Natural killer cell (primary cell): ENCODE measurements around the gene RNF2. TPM values are rescaled to one million over a fixed set of nuclear protein-coding genes. Genes with fewer than 3 reads are reported as not detected.

Experiments used
- ATAC-seq, 3 donors: fragments of 150-1000 bp in 2 of 3; fragments of 200-7000 bp in 1 of 3; cut with Tn5 transposase; 1 replicate in 1 of 3; 2 replicates in 2 of 3; pipeline ENCODE4 v1.10.0; 2021; ENCODE audit warnings: mild to moderate bottlenecking in 2 of 3, moderate library complexity in 2 of 3
- DNase-seq, 2 donors: peaks; one replicate each; pipeline versions ENCODE4 v3.0.0 to v3.0.0-alpha.2; 2013 to 2021; ENCODE audit warnings: mixed read lengths in 1 of 2
- H3K27ac ChIP-seq: one replicate; pipeline ENCODE4 v1.5.1; 2013; ENCODE audit warnings: mild to moderate bottlenecking, low read length
- H3K27me3 ChIP-seq: one replicate; pipeline ENCODE4 v1.6.1; 2013; ENCODE audit warnings: low read length; ENCODE audit not compliant: control insufficient read depth, insufficient read depth
- H3K36me3 ChIP-seq: one replicate; pipeline ENCODE4 v1.6.1; 2013; ENCODE audit warnings: low read length; ENCODE audit not compliant: control insufficient read depth, insufficient read depth
- H3K4me1 ChIP-seq: one replicate; pipeline ENCODE4 v1.6.1; 2013; ENCODE audit warnings: low read length; ENCODE audit not compliant: control insufficient read depth, insufficient read depth
- H3K4me3 ChIP-seq: one replicate; pipeline ENCODE4 v1.5.1; 2013; ENCODE audit warnings: low read length
- H3K9me3 ChIP-seq: one replicate; pipeline ENCODE4 v1.6.1; 2013; ENCODE audit warnings: low read length; ENCODE audit not compliant: control insufficient read depth, insufficient read depth
- H3K27ac Mint-ChIP-seq, 2 donors: one replicate each; pipeline ENCODE4 v1.8.0; 2022; ENCODE audit warnings: mild to moderate bottlenecking in 2 of 2, mixed read lengths in 2 of 2, moderate library complexity in 1 of 2
- H3K27me3 Mint-ChIP-seq, 2 donors: one replicate each; pipeline ENCODE4 v1.8.0; 2022; ENCODE audit warnings: low read depth in 2 of 2, mixed read lengths in 2 of 2
- H3K36me3 Mint-ChIP-seq: one replicate; pipeline ENCODE4 v1.8.0; 2022; ENCODE audit warnings: mixed read lengths
- H3K4me1 Mint-ChIP-seq, 2 donors: one replicate each; pipeline ENCODE4 v1.8.0; 2022; ENCODE audit warnings: mixed read lengths in 2 of 2
- H3K4me3 Mint-ChIP-seq: one replicate; pipeline ENCODE4 v1.8.0; 2022; ENCODE audit warnings: mild to moderate bottlenecking, moderate library complexity, mixed read lengths
- H3K9me3 Mint-ChIP-seq, 2 donors: one replicate each; pipeline ENCODE4 v1.8.0; 2022; ENCODE audit warnings: mixed read lengths in 2 of 2
- WGBS: methylation state at CpG from one replicate; pipeline ENCODE4 v1.1.7; 2013; ENCODE audit warnings: missing lambda C conversion rate; ENCODE audit not compliant: insufficient coverage; 5-methylcytosine and 5-hydroxymethylcytosine counted together
- intact Hi-C: fragments of 100-400 bp; cut with micrococcal nuclease; formaldehyde crosslinking; loops from one replicate; pipeline ENCODE4 v1.14.2; 2022
- total RNA-seq, 4 donors: library from RNA; stranded (reverse); fragments of 120-200 nt in 1 of 4; gene quantifications; one replicate each; pipeline versions ENCODE4 v1.2.3 to v1.2.4, GENCODE V29; 2013 to 2022
- TF ChIP-seq, protein P1 (sequence below): fragments of 200-600 bp; IDR thresholded peaks from one replicate; pipeline ENCODE4 v1.8.0; 2022; ENCODE audit warnings: antibody characterized with exemption

The RNF2 gene
- total RNA-seq, 3 donors from 2014 or later (not counting 1 experiment from before 2014, with no cell fraction given), result 14.0 to 21.9 (median 19.5) TPM

DNA sequence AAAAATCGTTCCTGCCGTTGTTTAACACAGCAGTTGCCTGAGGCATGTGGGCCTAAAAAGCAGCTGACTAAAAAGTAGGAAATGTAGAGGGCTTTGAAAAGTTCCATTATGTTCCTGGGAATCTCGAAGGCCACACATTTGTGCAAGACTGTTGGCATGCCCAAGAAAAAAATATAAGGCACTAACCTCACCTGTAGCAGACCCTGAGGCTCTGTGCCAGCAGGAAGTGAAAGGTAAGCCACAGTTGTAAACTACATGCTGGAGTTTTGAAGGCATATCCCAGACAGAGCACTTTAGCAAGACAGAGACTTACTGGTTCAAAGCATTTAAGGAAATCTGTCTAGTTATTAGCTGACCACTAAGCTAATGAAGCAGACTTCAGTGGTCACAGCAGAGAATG is 58.7 kb downstream of the RNF2 start:
- Histone ChIP-seq H3K36me3 (peaks cover 25% of the 10 kb centered on the region), H3K27ac (no peak overlapping the region), H3K9me3 (peaks cover 11% of the 10 kb centered on the region), H3K4me3 (no peak overlapping the region), H3K4me1 (no peaks in the 10 kb centered on the region), H3K27me3 (no peaks in the 10 kb centered on the region)
- no peak for DNase-seq
- Mint-ChIP-seq H3K4me3 (no peak overlapping the region), H3K27ac (no peak overlapping the region), H3K9me3 (peaks cover under 1 to 3% of the 10 kb centered on the region in 2 donors), H3K36me3 (peaks cover 33% of the 10 kb centered on the region), H3K4me1 (no peaks in the 10 kb centered on the region), H3K27me3 (no peaks in the 10 kb centered on the region)
- intact Hi-C loops, result no loop called here
- TF ChIP-seq, protein P1, sequence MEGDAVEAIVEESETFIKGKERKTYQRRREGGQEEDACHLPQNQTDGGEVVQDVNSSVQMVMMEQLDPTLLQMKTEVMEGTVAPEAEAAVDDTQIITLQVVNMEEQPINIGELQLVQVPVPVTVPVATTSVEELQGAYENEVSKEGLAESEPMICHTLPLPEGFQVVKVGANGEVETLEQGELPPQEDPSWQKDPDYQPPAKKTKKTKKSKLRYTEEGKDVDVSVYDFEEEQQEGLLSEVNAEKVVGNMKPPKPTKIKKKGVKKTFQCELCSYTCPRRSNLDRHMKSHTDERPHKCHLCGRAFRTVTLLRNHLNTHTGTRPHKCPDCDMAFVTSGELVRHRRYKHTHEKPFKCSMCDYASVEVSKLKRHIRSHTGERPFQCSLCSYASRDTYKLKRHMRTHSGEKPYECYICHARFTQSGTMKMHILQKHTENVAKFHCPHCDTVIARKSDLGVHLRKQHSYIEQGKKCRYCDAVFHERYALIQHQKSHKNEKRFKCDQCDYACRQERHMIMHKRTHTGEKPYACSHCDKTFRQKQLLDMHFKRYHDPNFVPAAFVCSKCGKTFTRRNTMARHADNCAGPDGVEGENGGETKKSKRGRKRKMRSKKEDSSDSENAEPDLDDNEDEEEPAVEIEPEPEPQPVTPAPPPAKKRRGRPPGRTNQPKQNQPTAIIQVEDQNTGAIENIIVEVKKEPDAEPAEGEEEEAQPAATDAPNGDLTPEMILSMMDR, result no peak
- WGBS, result 100% methylated on average over 3 of the region's 3 CpGs
- no peak for ATAC-seq

DNA sequence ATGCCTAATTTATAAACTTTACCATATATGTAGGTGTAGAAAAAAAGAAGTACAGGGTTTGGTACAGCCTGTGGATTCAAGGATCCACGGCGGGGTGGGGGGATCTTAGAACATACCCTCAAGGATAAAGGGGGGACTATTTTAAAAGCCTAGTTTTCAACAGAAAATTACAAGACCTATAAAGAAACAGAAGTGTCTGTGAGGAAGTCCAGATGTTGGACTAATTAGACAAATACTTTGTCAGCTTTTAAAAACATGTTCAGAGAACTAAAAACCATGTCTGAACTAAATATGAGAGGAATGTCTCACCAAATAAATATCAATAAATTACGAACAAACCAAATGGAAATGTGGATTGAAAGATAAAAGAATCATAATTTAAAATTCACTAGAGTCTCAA is 59.8 kb downstream of the RNF2 start:
- intact Hi-C loops, result no loop called here
- no peaks in the 10 kb centered on the region for H3K27me3 ChIP-seq
- no peak for ATAC-seq
- Mint-ChIP-seq H3K9me3 (peaks cover 4 to 8% of the 10 kb centered on the region in 2 donors), H3K27me3 (no peaks in the 10 kb centered on the region), H3K27ac (no peak overlapping the region), H3K36me3 (peaks cover 37% of the 10 kb centered on the region), H3K4me1 (no peaks in the 10 kb centered on the region), H3K4me3 (no peak overlapping the region)
- TF ChIP-seq, protein P1, result no peak
- H3K4me3 ChIP-seq, result no peak overlapping the region
- peaks cover 13% of the 10 kb centered on the region for H3K9me3 ChIP-seq
- H3K4me1 ChIP-seq, result no peaks in the 10 kb centered on the region
- no peak overlapping the region for H3K27ac ChIP-seq
- peaks cover 18% of the 10 kb centered on the region for H3K36me3 ChIP-seq
- 100% methylated on average over 2 of the region's 3 CpGs for WGBS
- DNase-seq, result no peak

DNA sequence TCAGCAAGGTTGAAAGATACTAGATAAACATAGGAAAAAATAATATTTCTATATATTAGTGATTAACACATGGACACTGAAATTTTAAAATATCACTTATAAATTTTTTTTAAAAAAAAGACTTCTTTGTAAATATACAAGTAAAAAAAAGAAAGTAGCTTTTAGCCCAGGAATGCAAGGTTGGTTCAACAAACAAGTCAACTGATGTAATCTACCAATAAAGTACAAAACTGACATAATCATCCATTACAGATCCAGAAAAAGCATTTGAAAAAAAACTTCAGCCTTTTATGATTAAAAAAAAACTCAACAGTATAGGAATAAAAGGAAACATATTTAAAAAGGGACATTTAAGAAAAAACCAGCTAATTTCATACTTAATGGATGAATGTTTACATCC is 63.0 kb downstream of the RNF2 start:
- Mint-ChIP-seq H3K27me3 (no peaks in the 10 kb centered on the region), H3K4me1 (no peaks in the 10 kb centered on the region), H3K27ac (no peak overlapping the region), H3K9me3 (peaks cover 4 to 8% of the 10 kb centered on the region in 2 donors), H3K36me3 (peaks cover 28% of the 10 kb centered on the region), H3K4me3 (no peak overlapping the region)
- intact Hi-C loops, result no loop called here
- Histone ChIP-seq H3K4me3 (no peak overlapping the region), H3K4me1 (no peaks in the 10 kb centered on the region), H3K36me3 (peaks cover 3% of the 10 kb centered on the region), H3K9me3 (peaks cover 13% of the 10 kb centered on the region), H3K27ac (no peak overlapping the region), H3K27me3 (no peaks in the 10 kb centered on the region)
- ATAC-seq, result no peak
- TF ChIP-seq, protein P1, result no peak
- DNase-seq, result no peak

DNA sequence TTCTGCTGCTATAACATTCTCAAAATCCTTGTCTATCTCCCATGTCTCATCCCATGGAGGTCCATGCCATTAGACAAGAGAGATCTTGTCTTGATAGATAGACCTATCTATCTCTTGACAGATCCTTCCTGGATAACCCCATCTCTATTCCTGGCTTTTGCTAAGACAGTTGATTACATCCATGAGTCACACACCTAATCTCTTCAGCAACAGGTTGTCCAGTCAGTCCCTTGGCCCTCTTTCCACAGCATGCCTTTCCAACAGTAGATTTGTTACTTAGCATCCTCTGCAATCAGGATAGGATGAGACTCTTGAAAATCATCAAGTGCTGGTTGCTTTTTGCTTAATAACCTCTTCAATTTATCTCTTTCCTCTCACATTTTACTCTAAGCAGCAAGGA is 64.8 kb downstream of the RNF2 start:
- Histone ChIP-seq H3K27me3 (no peaks in the 10 kb centered on the region), H3K27ac (no peak overlapping the region), H3K9me3 (peaks cover 13% of the 10 kb centered on the region), H3K36me3 (no peaks in the 10 kb centered on the region), H3K4me3 (no peak overlapping the region), H3K4me1 (no peaks in the 10 kb centered on the region)
- H3K27me3 Mint-ChIP-seq, result no peaks in the 10 kb centered on the region
- no peak overlapping the region for H3K27ac Mint-ChIP-seq
- H3K36me3 Mint-ChIP-seq, result peaks cover 18% of the 10 kb centered on the region
- no peak for ATAC-seq
- peaks cover 4 to 8% of the 10 kb centered on the region in 2 donors for H3K9me3 Mint-ChIP-seq
- H3K4me3 Mint-ChIP-seq, result no peak overlapping the region
- intact Hi-C loops, result no loop called here
- TF ChIP-seq, protein P1, result no peak
- no peak for DNase-seq
- no peaks in the 10 kb centered on the region for H3K4me1 Mint-ChIP-seq
